Colonic mucosa (tissue), 4 donors: ENCODE results near the gene NKAIN2. TPM values are rescaled to one million over a fixed set of nuclear protein-coding genes. Genes with fewer than 3 reads are reported as not detected.

ENCODE experiments used
- DNase-seq: peaks from one replicate; pipeline ENCODE4 v3.0.0-alpha.2; 2020
- H3K27ac ChIP-seq: fragments of 200-600 bp; one replicate; pipeline ENCODE4 v1.8.0; 2021
- H3K27me3 ChIP-seq: fragments of 200-600 bp; one replicate; pipeline ENCODE4 v1.8.0; 2021
- H3K36me3 ChIP-seq: fragments of 200-600 bp; one replicate; pipeline ENCODE4 v1.8.0; 2021
- H3K4me1 ChIP-seq: fragments of 200-600 bp; one replicate; pipeline ENCODE4 v1.8.0; 2021; ENCODE audit warnings: mild to moderate bottlenecking
- H3K4me3 ChIP-seq: fragments of 200-600 bp; one replicate; pipeline ENCODE4 v1.8.0; 2021
- H3K9ac ChIP-seq, 2 donors: one replicate each; pipeline ENCODE4 v1.7.0; 2013; ENCODE audit warnings: control low read depth in 2 of 2, low read depth in 2 of 2, low read length in 2 of 2
- H3K9me3 ChIP-seq: fragments of 200-600 bp; one replicate; pipeline ENCODE4 v1.8.0; 2021
- intact Hi-C: fragments of 100-400 bp; cut with DNase I; formaldehyde crosslinking; loops from one replicate; pipeline ENCODE4 v1.14.1; 2022
- total RNA-seq, 2 donors: library from RNA; stranded (reverse); fragmentation: NEBNext Ultra II Directional in 1 of 2; extraction: Animal tissue kit (Norgen Biotek cat#: 25700) in 1 of 2; gene quantifications; one replicate each; pipeline ENCODE4 v1.2.1, GENCODE V29; 2021
- TF ChIP-seq, protein P1 (sequence below): fragments of 200-600 bp; IDR thresholded peaks from one replicate; pipeline ENCODE4 v1.8.0; 2022; ENCODE audit warnings: antibody characterized with exemption, mild to moderate bottlenecking
- donor health status: healthy.
- donor health status: DM: no; HTN: no; CAD: no.
- donor health status: DM: no; HTN: no; CAD: no.

Gene NKAIN2
- total RNA-seq, 2 donors from 2014 or later = 0.21 TPM; not detected in 1

DNA sequence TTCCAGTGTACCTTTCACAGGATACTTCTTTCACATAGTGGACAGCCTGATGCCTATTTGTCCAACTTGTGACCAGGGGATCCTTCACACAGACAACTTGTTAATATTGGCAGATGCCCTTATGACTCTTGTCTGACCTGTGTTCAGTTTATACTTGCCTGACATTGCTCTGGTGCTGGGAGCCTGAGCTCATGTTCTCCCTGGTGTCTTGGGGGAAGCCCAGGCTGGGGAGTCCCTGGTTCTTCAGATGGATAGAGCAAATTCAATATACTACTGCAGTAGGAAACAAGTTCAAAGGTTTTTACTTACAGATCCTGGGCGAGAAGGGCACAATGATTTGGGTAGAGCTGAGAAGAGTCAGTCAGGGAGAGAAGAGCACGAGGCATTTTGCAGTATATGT, 76.1 kb downstream of the NKAIN2 start:
- TF ChIP-seq, protein P1, sequence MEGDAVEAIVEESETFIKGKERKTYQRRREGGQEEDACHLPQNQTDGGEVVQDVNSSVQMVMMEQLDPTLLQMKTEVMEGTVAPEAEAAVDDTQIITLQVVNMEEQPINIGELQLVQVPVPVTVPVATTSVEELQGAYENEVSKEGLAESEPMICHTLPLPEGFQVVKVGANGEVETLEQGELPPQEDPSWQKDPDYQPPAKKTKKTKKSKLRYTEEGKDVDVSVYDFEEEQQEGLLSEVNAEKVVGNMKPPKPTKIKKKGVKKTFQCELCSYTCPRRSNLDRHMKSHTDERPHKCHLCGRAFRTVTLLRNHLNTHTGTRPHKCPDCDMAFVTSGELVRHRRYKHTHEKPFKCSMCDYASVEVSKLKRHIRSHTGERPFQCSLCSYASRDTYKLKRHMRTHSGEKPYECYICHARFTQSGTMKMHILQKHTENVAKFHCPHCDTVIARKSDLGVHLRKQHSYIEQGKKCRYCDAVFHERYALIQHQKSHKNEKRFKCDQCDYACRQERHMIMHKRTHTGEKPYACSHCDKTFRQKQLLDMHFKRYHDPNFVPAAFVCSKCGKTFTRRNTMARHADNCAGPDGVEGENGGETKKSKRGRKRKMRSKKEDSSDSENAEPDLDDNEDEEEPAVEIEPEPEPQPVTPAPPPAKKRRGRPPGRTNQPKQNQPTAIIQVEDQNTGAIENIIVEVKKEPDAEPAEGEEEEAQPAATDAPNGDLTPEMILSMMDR = no peak
- no peak for DNase-seq
- no peak overlapping the region for H3K27ac ChIP-seq
- H3K27me3 ChIP-seq = no peaks in the 10 kb centered on the region
- H3K4me1 ChIP-seq = no peaks in the 10 kb centered on the region
- no peaks in the 10 kb centered on the region for H3K36me3 ChIP-seq
- H3K9me3 ChIP-seq = no peaks in the 10 kb centered on the region
- no peak overlapping the region for H3K4me3 ChIP-seq
- no peak overlapping the region for H3K9ac ChIP-seq
- intact Hi-C loops = no loop called here

DNA sequence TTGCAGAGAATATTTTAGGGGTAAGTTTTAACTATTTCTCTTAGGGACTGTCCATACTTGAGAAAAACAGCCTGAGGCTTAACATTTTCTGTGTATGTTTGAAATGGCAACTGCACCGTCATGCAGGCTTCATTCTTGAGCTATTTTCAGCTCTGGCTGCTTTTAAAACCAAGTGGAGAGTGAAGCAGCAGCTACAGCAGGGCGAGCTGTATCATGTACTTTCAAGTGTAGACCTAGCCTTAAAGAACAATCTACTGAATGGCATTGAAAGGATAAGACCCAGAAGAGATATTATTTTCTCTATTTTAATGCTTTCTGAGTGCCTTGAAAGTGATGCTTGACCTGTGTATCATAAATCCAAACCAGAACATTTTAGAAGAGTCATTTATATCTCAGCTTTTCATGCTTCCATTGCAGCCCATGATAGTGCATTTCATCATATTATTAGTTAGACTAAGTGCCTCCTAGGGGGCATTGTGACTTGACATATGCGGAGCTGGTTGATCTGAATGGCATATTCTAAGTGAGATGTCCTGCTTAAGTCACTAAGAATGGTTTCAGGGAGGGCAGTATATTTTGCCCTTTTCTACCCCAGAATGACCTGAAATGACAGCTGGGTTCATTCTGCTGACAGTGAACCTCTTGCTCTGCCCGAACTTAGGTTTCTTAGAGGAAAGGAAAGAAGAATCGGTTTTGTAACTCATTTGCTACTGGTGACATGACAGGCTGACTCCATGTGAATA, 85.3 kb downstream of the NKAIN2 start:
- DNase-seq = no peak
- Histone ChIP-seq H3K36me3 (no peaks in the 10 kb centered on the region), H3K27ac (no peak overlapping the region), H3K9me3 (no peaks in the 10 kb centered on the region), H3K27me3 (no peaks in the 10 kb centered on the region), H3K9ac (no peak overlapping the region), H3K4me3 (no peak overlapping the region), H3K4me1 (no peaks in the 10 kb centered on the region)
- TF ChIP-seq, protein P1 = no peak
- intact Hi-C loops = no loop called here

DNA sequence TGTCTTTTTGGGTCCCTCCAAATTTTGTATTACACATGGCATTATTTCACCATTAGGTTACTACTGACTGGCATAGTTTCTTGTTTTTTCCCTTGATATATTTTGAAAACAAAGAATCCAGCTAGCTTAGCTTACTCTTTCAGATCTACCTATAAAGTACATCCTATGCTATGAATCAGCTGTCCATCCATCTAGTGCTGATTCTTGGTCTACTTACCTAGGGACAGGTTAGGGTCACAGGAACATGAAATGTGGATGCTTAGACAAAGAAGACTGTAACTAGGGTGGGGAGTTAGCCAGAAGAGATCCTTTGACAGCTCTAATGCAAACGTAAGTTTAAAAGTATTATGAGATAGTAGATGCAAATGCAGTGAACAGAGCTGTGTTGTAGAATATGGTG, 91.7 kb downstream of the NKAIN2 start:
- Histone ChIP-seq H3K9me3 (no peaks in the 10 kb centered on the region), H3K4me3 (no peak overlapping the region), H3K27ac (no peak overlapping the region), H3K27me3 (no peaks in the 10 kb centered on the region), H3K9ac (no peak overlapping the region), H3K36me3 (no peaks in the 10 kb centered on the region), H3K4me1 (no peaks in the 10 kb centered on the region)
- TF ChIP-seq, protein P1 = no peak
- intact Hi-C loops = no loop called here
- no peak for DNase-seq

GRCh38 chr6:123895806-123896205, 92.1 kb downstream of the NKAIN2 start:
- H3K36me3 ChIP-seq = no peaks in the 10 kb centered on the region
- no peak overlapping the region for H3K4me3 ChIP-seq
- TF ChIP-seq, protein P1 = no peak
- no peaks in the 10 kb centered on the region for H3K4me1 ChIP-seq
- H3K9ac ChIP-seq = no peak overlapping the region
- intact Hi-C loops = no loop called here
- no peak for DNase-seq
- H3K9me3 ChIP-seq = no peaks in the 10 kb centered on the region
- no peaks in the 10 kb centered on the region for H3K27me3 ChIP-seq
- H3K27ac ChIP-seq = no peak overlapping the region

DNA sequence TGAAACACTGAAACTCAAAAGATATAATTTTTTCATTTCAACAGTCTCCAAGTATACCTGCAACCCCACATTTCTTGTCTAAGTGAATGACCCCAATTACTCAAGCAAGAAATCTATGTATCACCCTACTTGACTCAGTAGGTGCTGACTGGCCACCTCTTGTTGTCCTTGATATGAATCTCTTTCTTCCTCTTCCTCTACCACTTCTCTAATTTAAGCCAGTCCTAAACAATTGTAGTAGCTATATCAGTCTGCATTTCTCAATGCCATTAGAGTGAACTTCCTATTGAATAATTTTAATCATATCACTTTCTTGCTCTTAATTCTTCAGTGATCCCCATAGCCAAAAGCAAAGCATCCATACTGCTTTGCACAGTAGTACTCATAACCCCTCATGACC, 93.2 kb downstream of the NKAIN2 start:
- H3K27me3 ChIP-seq = no peaks in the 10 kb centered on the region
- no peak overlapping the region for H3K27ac ChIP-seq
- intact Hi-C loops = no loop called here
- no peaks in the 10 kb centered on the region for H3K9me3 ChIP-seq
- H3K36me3 ChIP-seq = no peaks in the 10 kb centered on the region
- TF ChIP-seq, protein P1 = no peak
- H3K9ac ChIP-seq = no peak overlapping the region
- no peak for DNase-seq
- H3K4me3 ChIP-seq = no peak overlapping the region
- H3K4me1 ChIP-seq = no peaks in the 10 kb centered on the region
